HCT116 (cell line): ENCODE data around the gene PRDX2.

Source experiments
- ATF3 ChIP-seq: IDR thresholded peaks from 2 replicates; pipeline ENCODE4 v1.6.1; 2012
- CTCF ChIP-seq, 3 experiments: fragments of 200-600 bp in 1 of 3; sonication (generic) in 1 of 3; IDR thresholded peaks in 2 of 3; conservative IDR thresholded peaks in 1 of 3; 2 replicates each; pipeline ENCODE4 v1.5.1; 2012 to 2017; ENCODE audit warnings: low read depth in 2 of 3, low read length in 2 of 3, antibody characterized with exemption in 1 of 3, borderline replicate concordance in 1 of 3, control low read depth in 1 of 3, mild to moderate bottlenecking in 1 of 3, mixed read lengths in 1 of 3, mixed run types in 1 of 3, moderate library complexity in 1 of 3; ENCODE audit not compliant: insufficient read depth in 1 of 3
- POLR2A ChIP-seq: IDR thresholded peaks from 2 replicates; pipeline ENCODE4 v1.7.0; 2011; ENCODE audit warnings: borderline replicate concordance; ENCODE audit not compliant: insufficient read depth, insufficient read length; ENCODE audit errors: extremely low read depth
- POLR2AphosphoS5 ChIP-seq: IDR thresholded peaks from 2 replicates; pipeline ENCODE4 v1.6.1; 2011; ENCODE audit warnings: mild to moderate bottlenecking, low read depth, low read length, moderate library complexity
- REST ChIP-seq: IDR thresholded peaks from 2 replicates; pipeline ENCODE4 v1.6.1; 2012; ENCODE audit warnings: low read depth
- SP1 ChIP-seq: IDR thresholded peaks from 2 replicates; pipeline ENCODE4 v1.6.1; 2012; ENCODE audit warnings: low read depth
- YY1 ChIP-seq: IDR thresholded peaks from 2 replicates; pipeline ENCODE4 v1.6.1; 2011; ENCODE audit warnings: low read length, low read depth, moderate library complexity, mild to moderate bottlenecking; ENCODE audit not compliant: insufficient replicate concordance; ENCODE audit errors: extremely low read depth

- no peak for TF ChIP-seq SP1
- TF ChIP-seq CTCF (IDR thresholded peaks at IDR 0.05 in 2 of 3, conservative IDR thresholded peaks at IDR 0.05 in 1 of 3; ENCODE audit: borderline replicate concordance in 1 of 3, insufficient read depth in 1 of 3, low read depth in 2 of 3, low read length in 2 of 3), result no peak
- TF ChIP-seq ATF3, result no peak
- TF ChIP-seq POLR2A, result no peak
- TF ChIP-seq YY1, result no peak
- no peak; the same call in 1 of the 2 replicates for TF ChIP-seq POLR2AphosphoS5
- TF ChIP-seq REST, result no peak
These were observed 8.7 kb downstream of the PRDX2 start for GRCh38 chr19:12792853-12793289.
